Activated naive CD4-positive, alpha-beta T cell treated with anti-CD3 and anti-CD28 coated beads, Interleukin-2, amount 10 ng/mL, durations not matched to agents 7 days and 5 days (primary cell): ENCODE results near the gene TMEM245.
"Not testable (repeated sequence)": the region's sequence is repeated elsewhere in the genome, so short reads cannot be mapped to it uniquely, and the experiment has no call there.

Experiments used
- CTCF ChIA-PET: fragments of 350-600 bp; sonication (Branson Sonifier 250); formaldehyde crosslinking; loops from one replicate; lab custom pipeline; 2021; ENCODE audit warnings: antibody characterized with exemption; lab: Charles Lee
- DNase-seq: peaks from one replicate; pipeline ENCODE4 v3.0.0-alpha.2; 2020
- H3K27ac Mint-ChIP-seq: one replicate; pipeline ENCODE4 v1.8.0; 2021; ENCODE audit warnings: mild to moderate bottlenecking, moderate library complexity, mixed read lengths
- H3K27me3 Mint-ChIP-seq: one replicate; pipeline ENCODE4 v1.8.0; 2021; ENCODE audit warnings: mild to moderate bottlenecking, mixed read lengths
- H3K36me3 Mint-ChIP-seq: one replicate; pipeline ENCODE4 v1.8.0; 2021; ENCODE audit warnings: mixed read lengths
- H3K4me1 Mint-ChIP-seq: one replicate; pipeline ENCODE4 v1.8.0; 2021; ENCODE audit warnings: mixed read lengths
- H3K4me3 Mint-ChIP-seq: one replicate; pipeline ENCODE4 v1.8.0; 2021; ENCODE audit warnings: mild to moderate bottlenecking, moderate library complexity, mixed read lengths
- H3K9me3 Mint-ChIP-seq: one replicate; pipeline ENCODE4 v1.8.0; 2021; ENCODE audit warnings: mixed read lengths

The TMEM245 gene

GRCh38 chr9:108972626-108973209 lies 147.0 kb downstream of the TMEM245 start:
- Mint-ChIP-seq H3K27me3 (no peaks in the 10 kb centered on the region), H3K4me1 (no peaks in the 10 kb centered on the region), H3K27ac (no peak overlapping the region), H3K4me3 (no peak overlapping the region), H3K9me3 (peaks cover 5% of the 10 kb centered on the region), H3K36me3 (peaks cover 11% of the 10 kb centered on the region)
- DNase-seq, result no peak
- CTCF ChIA-PET, result no interaction called here

- CTCF ChIA-PET, result no interaction called here
- Mint-ChIP-seq H3K36me3 (peaks cover 11% of the 10 kb centered on the region), H3K9me3 (peaks cover 5% of the 10 kb centered on the region), H3K27ac (no peak overlapping the region), H3K27me3 (no peaks in the 10 kb centered on the region), H3K4me3 (no peak overlapping the region), H3K4me1 (no peaks in the 10 kb centered on the region)
- DNase-seq, result no peak
These were observed 147.6 kb downstream of the TMEM245 start for GRCh38 chr9:108972186-108972585.

GRCh38 chr9:108971392-108971791 lies 148.4 kb downstream of the TMEM245 start:
- peaks cover 11% of the 10 kb centered on the region for H3K36me3 Mint-ChIP-seq
- H3K9me3 Mint-ChIP-seq, H3K4me3 Mint-ChIP-seq, DNase-seq, H3K27me3 Mint-ChIP-seq, H3K27ac Mint-ChIP-seq, CTCF ChIA-PET, H3K4me1 Mint-ChIP-seq: not testable (repeated sequence)

GRCh38 chr9:108967916-108968315 lies 151.8 kb downstream of the TMEM245 start:
- DNase-seq, result no peak
- CTCF ChIA-PET, result interaction anchor here (1.5 kb wide), 1 partner anchor 14 kb away, joined by 6 read pairs; no protein-coding TSS in a partner anchor
- no peak overlapping the region for H3K4me3 Mint-ChIP-seq
- peaks cover 11% of the 10 kb centered on the region for H3K36me3 Mint-ChIP-seq
- H3K4me1 Mint-ChIP-seq, result no peaks in the 10 kb centered on the region
- H3K27me3 Mint-ChIP-seq, result no peaks in the 10 kb centered on the region
- peaks cover 5% of the 10 kb centered on the region for H3K9me3 Mint-ChIP-seq
- H3K27ac Mint-ChIP-seq, result no peak overlapping the region
